Measurements from ENCODE around the gene ANK3. TPM values are rescaled to one million over a fixed set of nuclear protein-coding genes. Genes with fewer than 3 reads are reported as not detected.

Gene ANK3
- total and polyA plus RNA-seq, 10 donors, result 2.0 to 133 (median 62.9) TPM

- intact Hi-C loops (cut with DNase I; ENCODE audit: low total_unique reads), result no loop called here
- Histone ChIP-seq H3K4me1 (no peaks in the 10 kb centered on the region), H3K27ac (peak overlapping the region in 1 of 8 donors; percentile 5), H3K4me3 (no peak overlapping the region), H3K36me3 (no peaks in the 10 kb centered on the region), H3K27me3 (replicated peaks in 1 of 7) (no peaks in the 10 kb centered on the region), H3K9me3 (peaks cover 8 to 41% (median 35%) of the 10 kb centered on the region in 8 donors)
- DNase-seq, result no peak
- TF ChIP-seq POLR2AphosphoS5 (IDR thresholded peaks at IDR 0.05), result no peak
- no peak for TF ChIP-seq POLR2A (IDR thresholded peaks at IDR 0.05)
- TF ChIP-seq CTCF (IDR thresholded peaks at IDR 0.05 in 8 of 11, conservative IDR thresholded peaks at IDR 0.05 in 3 of 11), result no peak
- WGBS, 5 donors, result 73 to 89% (median 80%) methylated on average over 1 of the region's 1 CpG
These were observed 409.3 kb downstream of the ANK3 start for GRCh38 chr10:59980356-59980755.

- Histone ChIP-seq H3K9me3 (peaks cover 8 to 41% (median 35%) of the 10 kb centered on the region in 8 donors), H3K4me1 (no peaks in the 10 kb centered on the region), H3K36me3 (no peaks in the 10 kb centered on the region), H3K27ac (no peak overlapping the region), H3K27me3 (replicated peaks in 1 of 7) (no peaks in the 10 kb centered on the region), H3K4me3 (no peak overlapping the region)
- DNase-seq, result no peak
- intact Hi-C loops (cut with DNase I; ENCODE audit: low total_unique reads), result no loop called here
- TF ChIP-seq POLR2A (IDR thresholded peaks at IDR 0.05), result no peak
- TF ChIP-seq POLR2AphosphoS5 (IDR thresholded peaks at IDR 0.05), result no peak
- no peak for TF ChIP-seq CTCF (IDR thresholded peaks at IDR 0.05 in 8 of 11, conservative IDR thresholded peaks at IDR 0.05 in 3 of 11)
These were observed 412.2 kb downstream of the ANK3 start for GRCh38 chr10:59977486-59977885.

DNA sequence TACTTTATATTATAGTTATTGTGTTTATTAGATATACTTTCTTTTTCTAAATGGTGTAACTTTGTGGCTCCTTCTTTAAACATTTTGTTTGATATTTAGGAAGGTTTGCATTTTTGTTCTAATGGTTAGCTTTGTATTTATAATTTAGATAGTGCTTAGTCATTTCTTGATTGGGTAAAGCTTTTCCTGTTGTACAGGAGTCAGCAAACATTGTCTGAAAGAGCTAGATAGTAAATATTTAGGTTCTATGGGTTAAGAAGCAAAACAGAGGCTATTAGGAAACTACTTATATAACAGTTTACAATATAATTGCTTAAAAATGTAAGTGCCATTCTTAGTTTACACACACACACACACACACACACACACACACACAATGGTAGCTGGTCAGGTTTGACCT is 412.8 kb downstream of the ANK3 start:
- H3K36me3 ChIP-seq, result no peaks in the 10 kb centered on the region
- H3K27me3 ChIP-seq (replicated peaks in 1 of 7), result no peaks in the 10 kb centered on the region
- intact Hi-C loops (cut with DNase I; ENCODE audit: low total_unique reads), result no loop called here
- no peak for DNase-seq
- peaks cover 0 to under 1% (median 0%) of the 10 kb centered on the region in 6 donors for H3K4me1 ChIP-seq
- no peak overlapping the region for H3K27ac ChIP-seq
- peaks cover 8 to 41% (median 35%) of the 10 kb centered on the region in 8 donors for H3K9me3 ChIP-seq
- TF ChIP-seq POLR2A (IDR thresholded peaks at IDR 0.05) (no peak), CTCF (IDR thresholded peaks at IDR 0.05 in 8 of 11, conservative IDR thresholded peaks at IDR 0.05 in 3 of 11) (no peak)
- no peak overlapping the region for H3K4me3 ChIP-seq

Small RNA genes lying within 50 kb of the gene (small RNA-seq; reads per million reads assigned to genes)
- gene RF00019, result 0 reads per million in 4 donors

Measured in spleen (tissue), 11 donors.